ENCODE measurements around the gene DAPK1.

DAPK1 gene

GRCh38 chr9:87694236-87694755, 196.6 kb downstream of the DAPK1 start:
- Histone ChIP-seq H2BK5ac (ENCODE audit: low read depth, low read length, poor library complexity) (no peak overlapping the region), H3K9ac (ENCODE audit: low read length) (no peak overlapping the region), H3K23ac (ENCODE audit: low read length) (no peak overlapping the region), H3K79me1 (ENCODE audit: low read length) (no peaks in the 10 kb centered on the region), H2BK120ac (ENCODE audit: insufficient read depth, low read length, poor library complexity) (no peak overlapping the region), H3K9me3 (ENCODE audit: insufficient read depth, low read depth, low read length) (peaks cover 1% of the 10 kb centered on the region), H3K18ac (ENCODE audit: low read length) (peak overlapping the region; percentile 13), H2AK5ac (ENCODE audit: low read length) (no peak overlapping the region), H2AFZ (ENCODE audit: insufficient read depth, low read length, poor library complexity) (no peak overlapping the region), H3K14ac (ENCODE audit: low read length) (no peak overlapping the region), H3K27ac (ENCODE audit: low read depth, low read length) (no peak overlapping the region), H3K4me2 (ENCODE audit: low read length) (no peak overlapping the region), H4K8ac (ENCODE audit: low read depth, low read length) (no peak overlapping the region), H4K91ac (ENCODE audit: low read depth, low read length) (no peak overlapping the region), H3K79me2 (ENCODE audit: control insufficient read depth, insufficient read depth, low read length, poor library complexity) (no peaks in the 10 kb centered on the region), H3K4ac (ENCODE audit: low read depth, low read length) (no peak overlapping the region), H3K36me3 (ENCODE audit: control insufficient read depth in 1 of 2, insufficient read depth in 2 of 2, low read length in 2 of 2) (peaks cover 5 to 12% of the 10 kb centered on the region in 2 experiments), H2BK12ac (ENCODE audit: low read length) (no peak overlapping the region), H3K4me3 (ENCODE audit: low read depth, low read length) (no peak overlapping the region), H3K27me3 (ENCODE audit: insufficient read depth, low read length) (no peaks in the 10 kb centered on the region), H4K12ac (ENCODE audit: low read depth, low read length) (no peak overlapping the region), H3K4me1 (ENCODE audit: control insufficient read depth in 1 of 2, insufficient read depth in 2 of 2, low read length in 2 of 2) (peaks cover 0 to 5% of the 10 kb centered on the region in 2 experiments)
- WGBS (ENCODE audit: extremely low coverage, insufficient coverage, insufficient read length), result no CpG with 5 or more reads among the region's 3 CpGs
- no peak for DNase-seq

- H3K4me1 ChIP-seq (ENCODE audit: control insufficient read depth in 1 of 2, insufficient read depth in 2 of 2, low read length in 2 of 2), result peaks cover 4 to 10% of the 10 kb centered on the region in 2 experiments
- H3K4ac ChIP-seq (ENCODE audit: low read depth, low read length), result no peak overlapping the region
- H3K27ac ChIP-seq (ENCODE audit: low read depth, low read length), result no peak overlapping the region
- H3K79me2 ChIP-seq (ENCODE audit: control insufficient read depth, insufficient read depth, low read length, poor library complexity), result no peaks in the 10 kb centered on the region
- H3K36me3 ChIP-seq (ENCODE audit: control insufficient read depth in 1 of 2, insufficient read depth in 2 of 2, low read length in 2 of 2), result peaks cover 5 to 12% of the 10 kb centered on the region in 2 experiments
- DNase-seq, result no peak
- no peak overlapping the region for H2BK120ac ChIP-seq (ENCODE audit: insufficient read depth, low read length, poor library complexity)
- WGBS (ENCODE audit: extremely low coverage, insufficient coverage, insufficient read length), result no CpG with 5 or more reads among the region's 1 CpG
- no peak overlapping the region for H3K23ac ChIP-seq (ENCODE audit: low read length)
- no peak overlapping the region for H3K18ac ChIP-seq (ENCODE audit: low read length)
- no peak overlapping the region for H3K14ac ChIP-seq (ENCODE audit: low read length)
- peaks cover 1% of the 10 kb centered on the region for H3K9me3 ChIP-seq (ENCODE audit: insufficient read depth, low read depth, low read length)
- no peak overlapping the region for H3K9ac ChIP-seq (ENCODE audit: low read length)
- H3K4me3 ChIP-seq (ENCODE audit: low read depth, low read length), result no peak overlapping the region
- no peak overlapping the region for H4K12ac ChIP-seq (ENCODE audit: low read depth, low read length)
- H2AFZ ChIP-seq (ENCODE audit: insufficient read depth, low read length, poor library complexity), result no peak overlapping the region
- H3K79me1 ChIP-seq (ENCODE audit: low read length), result peaks cover 6% of the 10 kb centered on the region
- H2BK5ac ChIP-seq (ENCODE audit: low read depth, low read length, poor library complexity), result no peak overlapping the region
- no peaks in the 10 kb centered on the region for H3K27me3 ChIP-seq (ENCODE audit: insufficient read depth, low read length)
- no peak overlapping the region for H4K91ac ChIP-seq (ENCODE audit: low read depth, low read length)
- no peak overlapping the region for H3K4me2 ChIP-seq (ENCODE audit: low read length)
- H4K8ac ChIP-seq (ENCODE audit: low read depth, low read length), result no peak overlapping the region
- H2AK5ac ChIP-seq (ENCODE audit: low read length), result no peak overlapping the region
- no peak overlapping the region for H2BK12ac ChIP-seq (ENCODE audit: low read length)
These were observed 197.9 kb downstream of the DAPK1 start for GRCh38 chr9:87695523-87695922.

GRCh38 chr9:87696641-87697040, 199.0 kb downstream of the DAPK1 start:
- no peak overlapping the region for H2BK5ac ChIP-seq (ENCODE audit: low read depth, low read length, poor library complexity)

GRCh38 chr9:87698069-87698809, 200.6 kb downstream of the DAPK1 start:
- Histone ChIP-seq H3K18ac (ENCODE audit: low read length) (no peak overlapping the region), H2BK5ac (ENCODE audit: low read depth, low read length, poor library complexity) (no peak overlapping the region), H3K9ac (ENCODE audit: low read length) (no peak overlapping the region), H3K23ac (ENCODE audit: low read length) (peak overlapping the region; percentile 25), H2BK12ac (ENCODE audit: low read length) (no peak overlapping the region), H3K14ac (ENCODE audit: low read length) (no peak overlapping the region), H3K4ac (ENCODE audit: low read depth, low read length) (no peak overlapping the region), H3K27ac (ENCODE audit: low read depth, low read length) (no peak overlapping the region), H4K8ac (ENCODE audit: low read depth, low read length) (no peak overlapping the region), H3K4me3 (ENCODE audit: low read depth, low read length) (no peak overlapping the region), H3K4me2 (ENCODE audit: low read length) (no peak overlapping the region), H3K79me1 (ENCODE audit: low read length) (peaks cover 18% of the 10 kb centered on the region), H4K12ac (ENCODE audit: low read depth, low read length) (no peak overlapping the region), H3K79me2 (ENCODE audit: control insufficient read depth, insufficient read depth, low read length, poor library complexity) (peaks cover 4% of the 10 kb centered on the region), H3K4me1 (ENCODE audit: control insufficient read depth in 1 of 2, insufficient read depth in 2 of 2, low read length in 2 of 2) (peaks cover 11 to 17% of the 10 kb centered on the region in 2 experiments), H2AFZ (ENCODE audit: insufficient read depth, low read length, poor library complexity) (no peak overlapping the region), H2BK120ac (ENCODE audit: insufficient read depth, low read length, poor library complexity) (no peak overlapping the region), H3K36me3 (ENCODE audit: control insufficient read depth in 1 of 2, insufficient read depth in 2 of 2, low read length in 2 of 2) (peaks cover 9 to 16% of the 10 kb centered on the region in 2 experiments), H3K27me3 (ENCODE audit: insufficient read depth, low read length) (no peaks in the 10 kb centered on the region), H3K9me3 (ENCODE audit: insufficient read depth, low read depth, low read length) (peaks cover 4% of the 10 kb centered on the region), H4K91ac (ENCODE audit: low read depth, low read length) (no peak overlapping the region), H2AK5ac (ENCODE audit: low read length) (no peak overlapping the region)
- no CpG with 5 or more reads among the region's 14 CpGs for WGBS (ENCODE audit: extremely low coverage, insufficient coverage, insufficient read length)
- no peak for DNase-seq

More at GRCh38 chr9:87696641-87697040, 199.0 kb downstream of the DAPK1 start:
- Histone ChIP-seq H3K9ac (ENCODE audit: low read length) (no peak overlapping the region), H2BK12ac (ENCODE audit: low read length) (no peak overlapping the region), H4K91ac (ENCODE audit: low read depth, low read length) (no peak overlapping the region), H3K4me2 (ENCODE audit: low read length) (no peak overlapping the region), H3K36me3 (ENCODE audit: control insufficient read depth in 1 of 2, insufficient read depth in 2 of 2, low read length in 2 of 2) (peaks cover 5 to 12% of the 10 kb centered on the region in 2 experiments), H4K8ac (ENCODE audit: low read depth, low read length) (no peak overlapping the region), H2AFZ (ENCODE audit: insufficient read depth, low read length, poor library complexity) (no peak overlapping the region), H3K9me3 (ENCODE audit: insufficient read depth, low read depth, low read length) (peaks cover 1% of the 10 kb centered on the region), H3K4me1 (ENCODE audit: control insufficient read depth in 1 of 2, insufficient read depth in 2 of 2, low read length in 2 of 2) (peaks cover 4 to 10% of the 10 kb centered on the region in 2 experiments), H2BK120ac (ENCODE audit: insufficient read depth, low read length, poor library complexity) (no peak overlapping the region), H2AK5ac (ENCODE audit: low read length) (no peak overlapping the region), H3K79me1 (ENCODE audit: low read length) (peaks cover 8% of the 10 kb centered on the region), H3K4me3 (ENCODE audit: low read depth, low read length) (no peak overlapping the region), H3K18ac (ENCODE audit: low read length) (no peak overlapping the region), H3K27ac (ENCODE audit: low read depth, low read length) (no peak overlapping the region), H3K23ac (ENCODE audit: low read length) (no peak overlapping the region), H3K4ac (ENCODE audit: low read depth, low read length) (no peak overlapping the region), H3K27me3 (ENCODE audit: insufficient read depth, low read length) (no peaks in the 10 kb centered on the region), H4K12ac (ENCODE audit: low read depth, low read length) (no peak overlapping the region), H3K79me2 (ENCODE audit: control insufficient read depth, insufficient read depth, low read length, poor library complexity) (no peaks in the 10 kb centered on the region), H3K14ac (ENCODE audit: low read length) (no peak overlapping the region)
- DNase-seq, result no peak
- no CpG with 5 or more reads among the region's 7 CpGs for WGBS (ENCODE audit: extremely low coverage, insufficient coverage, insufficient read length)

Measured in trophoblast cell (in vitro differentiated cells and primary cell).